GM19467 (cell line): ENCODE results near the gene PHF5A.
A peak's percentile ranks its signal among the peaks of the same experiment; 100 is the strongest.

ENCODE experiments used
- ATAC-seq: cut with Tn5 transposase; IDR thresholded peaks from one replicate; pipeline ENCODE4 v1.9.1; 2021; ENCODE audit warnings: mild to moderate bottlenecking, moderate library complexity; ENCODE audit not compliant: unreplicated experiment

The PHF5A gene, protein sequence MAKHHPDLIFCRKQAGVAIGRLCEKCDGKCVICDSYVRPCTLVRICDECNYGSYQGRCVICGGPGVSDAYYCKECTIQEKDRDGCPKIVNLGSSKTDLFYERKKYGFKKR

DNA sequence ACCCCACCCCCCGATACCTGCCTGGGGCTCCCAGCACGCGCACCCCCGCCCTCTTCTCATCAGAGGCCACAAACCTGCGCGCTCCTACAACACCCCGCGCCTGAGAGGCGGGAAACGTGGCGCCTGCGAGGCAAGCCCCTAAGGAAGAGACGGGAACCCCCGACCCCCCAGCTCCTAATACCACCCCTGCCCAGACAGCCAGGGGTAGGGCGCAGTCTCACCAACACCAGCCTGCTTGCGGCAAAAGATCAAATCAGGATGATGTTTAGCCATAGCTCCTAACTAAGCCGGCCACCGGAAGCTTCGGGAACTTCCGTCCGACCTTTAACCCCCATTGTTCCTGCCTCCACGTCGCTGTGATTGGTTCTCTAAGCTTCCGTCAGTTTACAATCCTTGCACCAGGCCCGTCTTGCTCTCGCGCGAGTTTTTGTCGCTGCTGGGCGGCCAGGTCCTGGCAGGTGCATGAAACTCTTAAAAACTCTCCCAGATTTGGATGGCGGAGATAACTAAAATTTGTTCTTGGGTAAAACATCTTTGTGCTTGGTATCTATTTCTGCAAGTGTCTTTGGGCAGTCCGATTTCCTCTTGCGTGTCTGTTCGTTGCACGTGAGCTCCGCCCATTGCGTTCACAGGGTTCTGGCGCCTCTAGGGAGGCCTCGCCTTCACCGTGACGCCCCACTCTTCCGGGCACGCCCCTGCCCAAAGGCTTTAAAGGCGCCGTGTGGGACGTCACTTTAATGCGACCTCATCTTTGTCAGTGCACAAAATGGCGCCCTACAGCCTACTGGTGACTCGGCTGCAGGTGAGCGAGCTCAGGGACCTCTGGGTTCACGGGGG, at the start of gene PHF5A, which contains the start of gene ACO2:
TSS of gene PHF5A (minus strand) at position 312 of the 837 bp plus-strand sequence. CDS start at position 273, 39 bp downstream.
TSS of gene ACO2 (plus strand) at position 737 of the 837 bp plus-strand sequence. CDS start at position 767, 30 bp downstream.
- peak; percentile 80 for ATAC-seq

DNA sequence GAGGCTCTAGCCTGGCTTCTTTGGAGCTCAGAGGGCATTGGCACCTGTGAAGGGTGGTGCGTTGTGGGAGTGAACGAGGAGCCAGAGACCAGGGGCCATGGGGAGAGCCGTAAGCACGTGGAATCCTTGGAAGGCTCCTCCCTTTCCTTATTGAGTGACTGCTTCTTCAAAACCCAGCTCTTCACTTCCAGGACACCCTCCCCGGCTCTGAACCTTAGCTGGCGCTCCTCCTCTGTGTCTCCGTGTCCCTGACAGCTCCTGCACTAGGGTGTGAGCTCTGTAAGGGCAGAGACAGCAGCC, 49.5 kb upstream of the PHF5A start:
- ATAC-seq, result no peak

DNA sequence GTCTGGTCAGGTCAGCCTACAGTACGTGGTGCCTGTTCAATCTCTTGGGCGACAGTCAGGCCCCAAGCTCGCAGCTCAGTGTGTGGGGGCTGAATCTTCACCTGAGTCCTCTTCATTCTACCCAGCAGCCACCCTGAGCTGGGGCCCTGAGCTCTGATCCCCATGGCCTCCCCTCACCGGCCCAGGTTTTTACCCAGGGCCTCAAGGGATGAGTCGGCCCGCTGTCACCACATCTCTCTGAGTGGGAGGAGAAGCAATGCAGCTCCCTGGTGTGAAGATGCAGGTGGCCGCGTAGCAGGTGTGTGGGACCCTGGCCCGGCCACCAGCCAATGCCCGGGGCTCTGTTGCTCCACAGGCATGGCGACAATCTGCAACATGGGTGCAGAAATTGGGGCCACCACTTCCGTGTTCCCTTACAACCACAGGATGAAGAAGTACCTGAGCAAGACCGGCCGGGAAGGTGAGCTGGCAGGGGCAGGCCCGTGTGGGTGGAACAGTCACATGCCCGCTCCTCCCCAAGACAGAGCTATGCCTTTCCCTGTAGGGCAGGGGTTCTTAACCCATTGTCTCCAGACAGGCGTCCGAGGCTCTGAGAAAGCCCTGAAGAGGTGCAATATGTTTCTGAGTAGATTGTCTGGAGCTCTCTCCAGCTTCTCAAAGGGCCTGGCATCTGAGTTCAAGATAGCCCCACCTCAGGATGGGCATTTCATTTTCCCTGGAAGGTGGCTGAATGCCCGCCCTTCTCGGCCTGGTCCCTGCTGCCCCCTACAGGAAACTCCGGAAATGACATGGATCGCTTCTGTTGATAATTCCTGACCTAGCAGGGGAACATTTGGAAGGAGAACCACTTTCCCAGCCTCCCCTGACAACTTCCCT, 48.9 kb upstream of the PHF5A start:
- ATAC-seq, result no peak

DNA sequence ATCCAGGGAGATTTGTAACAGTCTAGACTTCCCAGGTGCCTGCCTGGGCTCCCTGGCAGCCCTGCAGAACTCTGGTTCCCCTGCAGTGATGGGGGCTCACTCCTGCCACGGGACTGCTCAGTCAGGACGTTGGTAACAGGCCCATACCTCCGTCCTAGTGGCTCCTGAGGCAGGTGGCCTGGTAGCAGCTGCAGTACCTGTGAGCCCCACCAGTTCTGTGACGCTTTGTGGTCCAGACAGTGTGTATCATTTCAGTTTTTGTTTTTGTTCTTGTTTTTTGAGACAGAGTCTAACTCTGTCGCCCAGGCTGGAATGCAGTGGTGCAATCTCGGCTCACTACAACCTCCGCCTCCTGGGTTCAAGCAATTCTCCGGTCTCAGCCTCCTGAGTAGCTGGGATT, 48.0 kb upstream of the PHF5A start:
- no peak for ATAC-seq

DNA sequence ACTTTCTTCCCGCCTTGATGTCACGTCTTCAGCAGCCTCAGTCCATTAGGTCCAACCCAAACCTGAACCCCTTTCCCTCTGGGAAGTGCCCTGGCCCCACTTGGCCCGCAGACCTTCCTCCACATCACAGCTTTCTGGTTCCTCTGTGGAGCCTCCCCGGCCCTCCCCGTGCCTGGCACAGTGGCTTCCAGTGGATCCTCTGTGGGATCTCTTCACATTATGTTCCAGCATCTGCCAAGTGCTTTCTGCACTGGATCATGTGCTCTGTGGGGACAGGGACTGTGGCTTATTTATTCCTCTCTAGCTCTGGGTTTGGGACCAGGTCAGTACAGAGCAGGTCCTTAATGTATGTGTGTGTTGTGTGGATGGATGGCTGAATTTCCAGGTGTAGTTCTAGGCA, 44.9 kb upstream of the PHF5A start:
- no peak for ATAC-seq

DNA sequence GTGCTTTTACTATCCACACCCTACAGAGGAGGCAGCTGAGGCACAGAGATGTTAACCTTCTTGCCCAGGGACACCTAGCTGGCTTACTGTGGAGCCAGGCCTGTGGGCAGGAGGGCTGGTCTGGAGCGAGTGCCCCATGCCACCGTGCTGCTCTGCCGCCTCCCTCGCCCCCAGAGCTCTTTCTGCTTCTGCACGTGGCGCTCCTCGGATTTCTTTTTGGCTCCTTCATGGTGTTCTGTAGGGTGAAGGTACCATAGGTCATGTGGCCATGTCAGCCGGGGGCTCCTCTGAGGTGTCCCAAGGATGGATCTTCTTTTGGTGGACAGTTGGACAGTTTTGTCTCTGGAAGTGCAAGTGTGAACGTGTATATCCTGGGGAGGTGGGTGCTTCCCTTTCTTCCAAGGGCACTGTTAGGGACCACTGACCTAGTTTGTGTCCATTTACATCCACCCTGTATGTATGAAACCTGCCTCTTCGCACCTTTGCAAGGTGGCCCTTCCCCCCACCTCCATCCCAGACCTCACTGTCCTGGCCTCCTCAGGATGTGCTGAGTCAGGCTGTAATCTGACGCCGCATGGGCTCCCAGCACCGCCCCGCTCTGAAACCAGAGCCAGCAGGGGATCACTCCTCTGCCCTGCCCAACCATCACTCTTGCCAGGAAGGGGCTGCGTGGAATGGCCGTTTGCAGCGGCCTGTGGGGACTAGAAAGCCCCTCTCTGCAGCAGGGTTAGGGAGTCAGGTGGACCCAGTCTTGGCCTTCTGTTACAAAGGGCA, 44.1 kb upstream of the PHF5A start:
- ATAC-seq, result no peak

DNA sequence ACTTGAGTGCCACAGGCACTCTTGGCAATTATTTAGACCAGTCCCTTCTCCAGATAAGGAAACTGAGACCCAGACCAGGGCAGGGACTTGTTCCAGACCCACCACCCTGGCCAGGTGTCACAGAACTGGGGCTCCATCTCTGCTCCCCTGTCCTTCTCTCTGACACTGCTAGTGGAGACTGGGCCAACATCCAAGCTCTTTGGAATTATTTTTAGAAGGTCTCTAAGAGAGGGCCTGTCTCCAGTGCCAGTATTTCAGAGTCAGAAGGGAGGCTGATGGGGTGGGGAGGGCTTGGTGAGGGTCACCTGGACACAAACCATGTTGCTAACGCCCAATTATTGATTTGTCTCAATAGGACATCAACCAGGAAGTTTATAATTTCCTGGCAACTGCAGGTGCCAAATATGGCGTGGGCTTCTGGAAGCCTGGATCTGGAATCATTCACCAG, 43.1 kb upstream of the PHF5A start:
- ATAC-seq, result no peak

DNA sequence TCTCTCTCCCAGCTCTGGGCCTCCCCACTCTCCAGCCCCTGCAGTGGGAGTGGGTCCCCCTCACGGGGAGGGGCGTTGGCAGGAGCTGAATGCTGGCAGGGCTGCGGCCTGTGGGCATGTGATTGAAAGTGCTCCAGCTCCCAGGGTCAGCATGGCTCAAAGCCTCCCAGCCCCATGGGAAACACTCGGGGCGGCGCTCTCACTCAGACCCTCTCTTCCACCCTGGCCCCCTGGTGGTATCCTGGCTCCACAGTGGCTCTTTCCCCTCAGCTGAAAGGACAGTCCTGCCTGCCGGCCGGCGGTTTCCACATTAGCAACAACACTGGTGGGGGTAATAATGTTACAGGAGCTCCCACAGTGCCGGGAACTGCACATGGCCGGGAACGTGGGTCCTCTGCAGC, 40.3 kb upstream of the PHF5A start:
- ATAC-seq, result no peak

DNA sequence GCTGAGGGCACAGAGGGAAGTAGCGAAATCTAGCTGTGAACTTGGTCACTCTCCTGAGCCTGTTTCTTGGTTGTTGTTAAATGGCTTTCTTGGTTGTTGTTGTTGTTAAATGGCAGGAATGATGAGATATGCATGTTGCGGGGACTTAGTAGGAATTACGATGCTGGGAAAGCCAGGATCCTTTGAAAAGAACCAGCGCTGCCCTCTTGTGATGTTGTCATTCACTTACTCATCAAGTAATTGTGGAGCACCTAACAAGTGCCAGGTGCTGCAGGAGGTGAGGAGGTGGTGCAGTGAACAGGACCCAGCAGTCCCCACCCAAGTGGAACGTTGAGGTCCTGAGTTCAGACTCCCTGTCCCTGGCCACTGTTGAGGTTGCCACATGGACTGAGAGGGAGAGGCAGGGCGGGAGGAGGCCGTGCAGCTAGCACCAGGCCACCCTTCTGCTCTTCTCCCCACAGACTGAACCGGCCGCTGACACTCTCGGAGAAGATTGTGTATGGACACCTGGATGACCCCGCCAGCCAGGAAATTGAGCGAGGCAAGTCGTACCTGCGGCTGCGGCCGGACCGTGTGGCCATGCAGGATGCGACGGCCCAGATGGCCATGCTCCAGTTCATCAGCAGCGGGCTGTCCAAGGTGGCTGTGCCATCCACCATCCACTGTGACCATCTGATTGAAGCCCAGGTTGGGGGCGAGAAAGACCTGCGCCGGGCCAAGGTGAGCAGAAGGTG, 39.0 kb upstream of the PHF5A start:
- no peak for ATAC-seq

DNA sequence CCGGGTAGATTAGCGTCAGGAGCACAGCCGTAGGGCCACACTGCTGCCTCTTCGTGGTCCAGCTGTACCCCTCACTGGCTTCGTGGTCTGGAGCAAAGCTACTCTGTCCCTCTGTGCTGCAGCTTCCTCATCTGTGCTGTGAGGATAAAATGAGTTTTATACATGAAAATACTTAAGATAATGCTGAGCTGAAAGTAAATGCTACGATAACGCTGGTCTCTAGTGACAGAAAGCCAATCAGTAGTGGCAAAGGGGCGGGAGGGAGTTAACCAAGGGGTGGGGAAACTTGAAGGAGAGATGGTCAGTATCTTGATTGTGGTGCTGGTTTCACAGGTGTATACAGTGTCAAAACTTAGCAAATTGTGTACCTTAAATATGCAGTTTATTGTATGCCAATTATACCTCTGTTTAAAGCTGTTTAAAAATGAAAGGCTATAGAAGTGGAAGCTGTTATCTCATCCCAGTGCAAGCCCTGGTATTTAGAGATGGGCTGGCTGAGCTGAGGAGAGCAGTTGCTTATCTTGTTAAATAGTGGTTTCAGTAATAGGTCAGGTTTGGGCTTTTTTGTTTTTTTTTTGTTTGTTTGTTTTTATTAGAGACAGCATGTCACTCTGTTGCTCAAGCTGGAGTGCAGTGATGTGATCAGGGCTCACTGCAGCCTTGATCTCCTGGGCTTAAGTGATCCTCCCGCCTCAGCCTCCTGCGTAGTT, 37.2 kb upstream of the PHF5A start:
- no peak for ATAC-seq

DNA sequence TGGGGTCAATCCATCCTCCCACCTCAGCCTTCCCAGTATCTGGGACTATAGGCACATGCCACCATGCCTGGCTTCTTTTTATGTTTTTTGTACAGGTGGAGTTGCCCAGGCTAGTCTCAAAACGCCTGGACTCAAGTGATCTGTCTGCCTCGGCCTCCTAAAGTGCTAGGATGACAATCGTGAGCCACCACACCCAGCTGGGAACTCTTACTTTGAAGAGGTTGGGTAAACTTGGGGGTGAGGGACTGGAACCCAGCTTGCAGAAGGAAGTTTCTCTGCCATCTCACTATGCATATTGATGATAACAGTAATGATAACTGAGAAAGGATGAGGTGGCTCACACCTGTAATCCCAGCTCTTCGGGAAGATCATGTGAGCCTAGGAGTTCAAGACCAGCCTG, 36.3 kb upstream of the PHF5A start:
- ATAC-seq, result no peak

DNA sequence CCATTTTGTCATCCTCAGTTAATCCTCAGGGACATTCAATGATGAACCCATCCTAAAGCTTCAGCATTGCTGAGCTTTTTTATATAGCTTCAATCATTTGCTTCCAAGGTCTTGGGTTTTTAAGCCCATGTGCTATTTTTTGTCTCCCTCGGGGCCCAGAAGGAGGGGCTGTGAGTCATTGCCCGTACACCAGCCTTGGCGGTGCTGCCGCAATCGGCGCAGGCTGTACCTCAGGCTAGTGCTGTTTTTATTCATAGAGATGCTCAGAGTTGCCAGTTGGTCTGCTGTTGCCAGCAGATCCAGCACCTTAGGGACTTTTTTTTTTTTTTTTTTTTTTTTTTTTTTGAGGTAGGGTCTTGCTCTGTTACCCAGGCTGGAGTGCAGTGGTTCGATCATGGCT, 35.9 kb upstream of the PHF5A start:
- ATAC-seq, result no peak

DNA sequence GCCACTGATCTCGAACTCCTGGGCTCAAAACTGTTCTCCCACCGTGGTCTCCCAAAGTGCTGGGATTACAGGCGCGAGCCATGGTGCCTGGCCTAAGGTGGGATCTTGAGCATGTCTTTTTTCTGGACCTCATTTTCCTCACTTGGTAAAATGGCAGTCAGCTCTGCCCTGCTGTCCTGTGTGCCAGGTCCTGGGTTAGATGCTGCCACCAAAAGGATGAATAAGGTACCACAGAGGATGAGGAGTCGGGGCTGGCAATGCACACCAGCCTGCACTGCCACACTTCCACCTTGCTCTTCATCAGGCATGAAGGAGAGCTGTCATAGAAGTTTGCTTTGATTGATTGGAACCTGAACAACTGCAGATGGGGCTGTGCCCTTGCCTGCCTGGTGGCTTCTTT, 32.7 kb upstream of the PHF5A start:
- no peak for ATAC-seq

DNA sequence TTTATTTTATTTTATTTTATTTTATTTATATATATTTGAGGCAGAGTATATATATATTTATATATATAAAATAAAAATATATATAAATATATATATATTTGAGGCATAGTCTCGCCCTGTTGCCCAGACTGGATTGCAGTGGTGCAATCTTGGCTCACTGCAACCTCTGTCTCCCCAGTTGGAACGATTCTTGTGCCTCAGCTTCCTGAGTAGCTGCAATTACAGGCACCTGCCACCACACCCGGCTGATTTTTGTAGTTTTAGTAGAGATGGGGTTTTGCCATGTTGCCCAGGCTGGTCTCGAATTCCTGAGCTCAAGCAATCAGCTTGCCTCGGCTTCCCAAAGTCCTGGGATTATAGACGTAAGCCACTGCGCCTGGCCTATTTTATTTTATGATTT, 31.8 kb upstream of the PHF5A start:
- no peak for ATAC-seq

DNA sequence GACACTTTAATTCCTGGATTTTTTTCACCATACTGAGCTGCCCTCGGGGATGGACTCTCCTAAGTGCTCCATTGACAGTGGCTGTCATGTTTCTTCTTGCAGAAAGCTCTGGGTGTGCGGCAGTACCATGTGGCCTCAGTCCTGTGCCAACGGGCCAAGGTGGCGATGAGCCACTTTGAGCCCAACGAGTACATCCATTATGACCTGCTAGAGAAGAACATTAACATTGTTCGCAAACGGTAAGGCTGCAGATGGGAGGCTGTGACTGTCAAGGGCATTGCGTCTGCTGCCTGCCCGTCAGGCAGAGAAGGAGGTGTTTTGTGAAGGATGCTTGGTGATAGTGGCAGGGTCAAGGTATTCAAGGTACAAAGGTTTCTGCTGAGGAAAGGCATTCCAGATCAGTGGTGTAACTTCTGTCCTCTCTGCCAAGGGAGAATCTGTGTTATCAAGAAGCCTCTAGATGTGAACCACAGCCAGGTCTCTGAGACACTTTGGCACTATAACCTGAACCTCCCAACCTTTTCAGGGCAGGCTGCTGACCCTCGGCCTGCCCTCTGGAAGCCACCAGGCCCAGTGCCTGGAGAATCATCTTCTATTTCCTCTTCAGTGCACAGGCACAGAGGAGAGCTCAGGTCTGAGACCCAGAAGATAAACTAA, 31.3 kb upstream of the PHF5A start:
- ATAC-seq, result no peak

DNA sequence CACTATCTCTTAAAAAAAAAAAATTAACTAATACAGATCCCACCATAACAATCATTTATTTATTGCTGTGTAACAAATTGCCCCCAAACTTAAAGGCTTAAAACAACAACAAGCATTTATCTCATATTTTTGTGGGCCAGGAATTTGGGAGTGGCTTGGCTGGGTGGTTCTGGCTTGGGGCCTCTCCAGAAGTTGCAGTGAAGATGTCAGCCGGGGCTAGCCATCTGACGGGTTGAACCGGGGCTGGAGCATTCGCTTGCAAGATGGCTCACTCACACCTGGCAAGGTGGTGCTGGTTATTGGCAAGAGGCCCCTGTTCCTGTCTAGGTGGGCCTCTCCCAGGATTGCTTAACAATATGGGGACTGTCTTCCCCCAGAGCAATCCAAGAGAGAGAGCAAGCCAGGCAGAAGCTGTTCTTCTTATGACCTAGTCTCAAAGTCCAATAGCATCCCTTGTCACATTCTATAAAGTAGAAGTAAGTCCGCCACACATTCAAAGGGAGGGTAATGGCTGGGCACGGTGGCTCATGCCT, 29.9 kb upstream of the PHF5A start:
- no peak for ATAC-seq

DNA sequence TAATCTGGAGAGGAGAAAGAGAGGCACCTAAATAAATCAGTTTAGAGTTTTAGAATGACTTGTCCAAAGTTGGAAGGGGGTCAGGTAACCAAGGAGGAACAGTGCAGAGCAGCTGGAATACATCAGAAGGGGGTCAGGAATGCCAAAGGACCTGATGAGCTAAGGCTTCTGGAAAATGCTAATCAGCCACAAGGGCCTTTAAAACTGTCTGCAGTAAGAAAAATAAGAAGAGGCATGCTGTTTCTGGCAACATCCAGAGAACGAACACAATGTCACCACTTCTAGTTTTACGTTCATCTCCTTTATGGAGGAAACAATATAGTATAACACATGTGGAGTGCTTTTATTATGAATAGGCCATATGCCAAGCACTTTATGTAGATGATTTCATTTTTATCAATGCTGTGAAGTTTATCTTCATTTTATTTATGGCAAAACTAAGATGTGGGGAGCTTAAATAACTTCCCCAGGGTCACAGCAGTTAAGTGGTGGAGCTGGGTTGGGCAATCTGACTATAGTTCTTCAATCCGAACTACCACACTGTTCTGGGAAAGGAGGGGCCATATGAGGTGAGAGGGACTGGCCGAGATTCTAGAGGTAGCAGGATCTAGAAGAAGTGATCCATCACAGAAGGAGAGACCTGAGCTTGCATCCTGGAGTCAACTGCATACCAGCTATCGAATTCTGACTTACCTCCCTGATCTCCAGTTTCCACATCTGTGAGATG, 23.0 kb upstream of the PHF5A start:
- no peak for ATAC-seq
